GM12874 (cell line): ENCODE measurements around the gene RAB36.

Experiments used
- CTCF ChIP-seq: IDR thresholded peaks from 2 replicates; pipeline ENCODE4 v1.5.1; 2011; ENCODE audit warnings: low read depth, mild to moderate bottlenecking, control low read depth, low read length, moderate library complexity; ENCODE audit not compliant: insufficient read depth

RAB36 gene

GRCh38 chr22:23204541-23205157 is 59.4 kb downstream of the RAB36 start:
- no peak for TF ChIP-seq CTCF

GRCh38 chr22:23205339-23206049 is 60.2 kb downstream of the RAB36 start:
- no peak for TF ChIP-seq CTCF

DNA sequence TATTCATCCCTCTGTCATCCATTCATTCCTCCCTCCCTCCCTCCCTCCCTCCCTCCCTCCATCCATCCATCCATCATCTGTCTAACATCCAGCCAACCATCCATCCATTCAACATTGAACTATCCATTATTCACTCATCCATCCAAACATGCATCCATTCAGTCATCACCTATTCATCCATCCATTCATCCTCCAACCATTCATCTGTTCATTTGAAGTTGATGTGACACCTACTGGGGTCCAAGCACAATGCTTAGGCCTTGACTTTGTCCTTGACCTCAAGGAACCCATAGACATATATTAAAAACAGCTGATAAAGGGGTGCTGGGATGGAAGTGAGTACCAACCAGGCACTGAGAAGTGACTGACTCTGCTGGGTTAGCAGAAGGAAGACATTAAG is 61.6 kb downstream of the RAB36 start:
- TF ChIP-seq CTCF, result no peak

- no peak for TF ChIP-seq CTCF
These were observed 62.6 kb downstream of the RAB36 start for GRCh38 chr22:23207729-23208393.

GRCh38 chr22:23210428-23211170 is 65.3 kb downstream of the RAB36 start:
- no peak for TF ChIP-seq CTCF

GRCh38 chr22:23211622-23212021 is 66.3 kb downstream of the RAB36 start:
- TF ChIP-seq CTCF, result no peak
